Astrocyte (in vitro differentiated cells and primary cell): ENCODE results near the gene SOX1. TPM values are rescaled to one million over a fixed set of nuclear protein-coding genes. Genes with fewer than 3 reads are reported as not detected.

Experiments used
- DNase-seq: peaks from one replicate; pipeline ENCODE4 v3.0.0-alpha.2; 2010; ENCODE audit warnings: low read depth
- FAIRE-seq: peaks from 2 replicates; lab custom pipeline; 2011; peaks lifted over from hg19 to GRCh38; lab: Jason Lieb, UNC
- H2AFZ ChIP-seq: 2 replicates; pipeline ENCODE4 v1.6.0; 2012; ENCODE audit warnings: low read depth, low read length, inconsistent platforms
- H3K27ac ChIP-seq: 2 replicates; pipeline ENCODE4 v1.5.1; 2011; ENCODE audit warnings: low read depth, low read length, inconsistent platforms
- H3K27me3 ChIP-seq: 2 replicates; pipeline ENCODE4 v1.6.0; 2011; ENCODE audit warnings: low read length, inconsistent platforms; ENCODE audit not compliant: insufficient read depth
- H3K36me3 ChIP-seq: 2 replicates; pipeline ENCODE4 v1.5.1; 2011; ENCODE audit warnings: low read length, inconsistent platforms; ENCODE audit not compliant: insufficient read depth
- H3K4me1 ChIP-seq: 2 replicates; pipeline ENCODE4 v1.5.1; 2011; ENCODE audit warnings: low read length, inconsistent platforms; ENCODE audit not compliant: insufficient read depth
- H3K4me2 ChIP-seq: 2 replicates; pipeline ENCODE4 v1.6.0; 2012; ENCODE audit warnings: low read length, inconsistent platforms
- H3K4me3 ChIP-seq: 2 replicates; pipeline ENCODE4 v1.5.1; 2011; ENCODE audit warnings: low read depth, mild to moderate bottlenecking, low read length, inconsistent platforms; ENCODE audit not compliant: insufficient read depth
- H3K79me2 ChIP-seq: 2 replicates; pipeline ENCODE4 v1.6.0; 2012; ENCODE audit warnings: mild to moderate bottlenecking, low read length, inconsistent platforms; ENCODE audit not compliant: insufficient read depth
- H3K9ac ChIP-seq: 2 replicates; pipeline ENCODE4 v1.6.0; 2012; ENCODE audit warnings: mild to moderate bottlenecking, low read length, inconsistent platforms
- H3K9me3 ChIP-seq: 2 replicates; pipeline ENCODE4 v1.5.1; 2012; ENCODE audit warnings: low read depth, mild to moderate bottlenecking, low read length, inconsistent platforms; ENCODE audit not compliant: insufficient read depth
- H4K20me1 ChIP-seq: 2 replicates; pipeline ENCODE4 v1.6.0; 2012; ENCODE audit warnings: low read length, inconsistent platforms; ENCODE audit not compliant: insufficient read depth
- H3K27ac Mint-ChIP-seq: one replicate; pipeline ENCODE4 v1.8.0; 2021; ENCODE audit warnings: mild to moderate bottlenecking, mixed read lengths; ENCODE audit not compliant: unreplicated experiment
- H3K27me3 Mint-ChIP-seq: one replicate; pipeline ENCODE4 v1.8.0; 2021; ENCODE audit warnings: low read depth, mixed read lengths; ENCODE audit not compliant: unreplicated experiment
- H3K36me3 Mint-ChIP-seq: one replicate; pipeline ENCODE4 v1.8.0; 2021; ENCODE audit warnings: low read depth, mixed read lengths; ENCODE audit not compliant: unreplicated experiment
- H3K4me1 Mint-ChIP-seq: one replicate; pipeline ENCODE4 v1.8.0; 2021; ENCODE audit warnings: low read depth, mixed read lengths; ENCODE audit not compliant: unreplicated experiment
- H3K4me3 Mint-ChIP-seq: one replicate; pipeline ENCODE4 v1.8.0; 2021; ENCODE audit warnings: mild to moderate bottlenecking, moderate library complexity, mixed read lengths; ENCODE audit not compliant: unreplicated experiment
- H3K9me3 Mint-ChIP-seq: one replicate; pipeline ENCODE4 v1.8.0; 2021; ENCODE audit warnings: mild to moderate bottlenecking, mixed read lengths; ENCODE audit not compliant: unreplicated experiment
- CTCF ChIP-seq: IDR thresholded peaks from 2 replicates; pipeline ENCODE4 v1.5.1; 2011; ENCODE audit warnings: low read depth, mild to moderate bottlenecking, inconsistent platforms, low read length, moderate library complexity; ENCODE audit not compliant: insufficient read depth
- EZH2 ChIP-seq: IDR thresholded peaks from 2 replicates; pipeline ENCODE4 v1.6.1; 2012; ENCODE audit warnings: mild to moderate bottlenecking, low read length, inconsistent platforms; ENCODE audit not compliant: insufficient read depth
- total RNA-seq: library from RNA; stranded (reverse); gene quantifications from 2 replicates; pipeline ENCODE4 v1.2.1, GENCODE V29; 2021

The SOX1 gene
- total RNA-seq, 1 donor from 2014 or later = not detected

- Histone ChIP-seq H3K4me3 (no peak overlapping the region), H3K9me3 (no peaks in the 10 kb centered on the region), H3K36me3 (no peaks in the 10 kb centered on the region), H3K9ac (no peak overlapping the region), H4K20me1 (no peaks in the 10 kb centered on the region), H3K27ac (no peak overlapping the region), H3K79me2 (no peaks in the 10 kb centered on the region), H3K4me2 (no peak overlapping the region), H3K27me3 (peaks cover 65% of the 10 kb centered on the region), H3K4me1 (no peaks in the 10 kb centered on the region), H2AFZ (no peak overlapping the region)
- TF ChIP-seq CTCF = no peak
- TF ChIP-seq EZH2 = no peak
- no peak for FAIRE-seq
- H3K4me3 Mint-ChIP-seq = no peak overlapping the region
- no peaks in the 10 kb centered on the region for H3K4me1 Mint-ChIP-seq
- H3K27me3 Mint-ChIP-seq = peaks cover 65% of the 10 kb centered on the region
- no peak for DNase-seq
- peak overlapping the region; percentile 84 for H3K27ac Mint-ChIP-seq
- H3K36me3 Mint-ChIP-seq = peaks cover 1% of the 10 kb centered on the region
- H3K9me3 Mint-ChIP-seq = peaks cover 20% of the 10 kb centered on the region
These were observed 1.5 kb upstream of the SOX1 start for GRCh38 chr13:112065521-112065866.

- H3K27ac Mint-ChIP-seq = peak overlapping the region; percentile 84
- peak; percentile 66 for TF ChIP-seq EZH2
- no peak for TF ChIP-seq CTCF
- H3K4me3 ChIP-seq = peak overlapping the region; percentile 33
- peak overlapping the region; percentile 78 for H3K4me2 ChIP-seq
- H3K9me3 Mint-ChIP-seq = peaks cover 19% of the 10 kb centered on the region
- peaks cover 66% of the 10 kb centered on the region for H3K27me3 ChIP-seq
- no peaks in the 10 kb centered on the region for H3K79me2 ChIP-seq
- H3K9ac ChIP-seq = no peak overlapping the region
- H3K9me3 ChIP-seq = no peaks in the 10 kb centered on the region
- no peak overlapping the region for H3K27ac ChIP-seq
- H3K4me1 ChIP-seq = no peaks in the 10 kb centered on the region
- H3K36me3 ChIP-seq = no peaks in the 10 kb centered on the region
- FAIRE-seq = no peak
- DNase-seq = no peak
- peak overlapping the region; percentile 66 for H2AFZ ChIP-seq
- H3K36me3 Mint-ChIP-seq = peaks cover 1% of the 10 kb centered on the region
- H3K27me3 Mint-ChIP-seq = peaks cover 67% of the 10 kb centered on the region
- H3K4me3 Mint-ChIP-seq = no peak overlapping the region
- no peaks in the 10 kb centered on the region for H4K20me1 ChIP-seq
- no peaks in the 10 kb centered on the region for H3K4me1 Mint-ChIP-seq
These were observed 904 bp upstream of the SOX1 start for GRCh38 chr13:112065867-112066623.

- FAIRE-seq = no peak
- H3K27me3 ChIP-seq = peaks cover 69% of the 10 kb centered on the region
- Mint-ChIP-seq H3K27me3 (peaks cover 70% of the 10 kb centered on the region), H3K9me3 (peaks cover 20% of the 10 kb centered on the region), H3K36me3 (peaks cover 1% of the 10 kb centered on the region), H3K27ac (no peak overlapping the region), H3K4me1 (no peaks in the 10 kb centered on the region), H3K4me3 (no peak overlapping the region)
- H3K9ac ChIP-seq = no peak overlapping the region
- no peaks in the 10 kb centered on the region for H3K79me2 ChIP-seq
- TF ChIP-seq CTCF (no peak), EZH2 (no peak)
- peak overlapping the region; percentile 33 for H3K4me3 ChIP-seq
- no peaks in the 10 kb centered on the region for H3K36me3 ChIP-seq
- H4K20me1 ChIP-seq = no peaks in the 10 kb centered on the region
- H2AFZ ChIP-seq = no peak overlapping the region
- H3K4me2 ChIP-seq = peak overlapping the region; percentile 78
- DNase-seq = peak; percentile 14
- no peak overlapping the region for H3K27ac ChIP-seq
- no peaks in the 10 kb centered on the region for H3K9me3 ChIP-seq
- H3K4me1 ChIP-seq = no peaks in the 10 kb centered on the region
These were observed 335 bp upstream of the SOX1 start for GRCh38 chr13:112066624-112067004.
